GM19035 (cell line): ENCODE data around the gene MAPK10.
A peak's percentile ranks its signal among the peaks of the same experiment; 100 is the strongest.
"Not testable (repeated sequence)": the region's sequence is repeated elsewhere in the genome, so short reads cannot be mapped to it uniquely, and the experiment has no call there.

Experiments used
- ATAC-seq: cut with Tn5 transposase; IDR thresholded peaks from one replicate; pipeline ENCODE4 v1.9.1; 2021; ENCODE audit not compliant: unreplicated experiment

The MAPK10 gene

DNA sequence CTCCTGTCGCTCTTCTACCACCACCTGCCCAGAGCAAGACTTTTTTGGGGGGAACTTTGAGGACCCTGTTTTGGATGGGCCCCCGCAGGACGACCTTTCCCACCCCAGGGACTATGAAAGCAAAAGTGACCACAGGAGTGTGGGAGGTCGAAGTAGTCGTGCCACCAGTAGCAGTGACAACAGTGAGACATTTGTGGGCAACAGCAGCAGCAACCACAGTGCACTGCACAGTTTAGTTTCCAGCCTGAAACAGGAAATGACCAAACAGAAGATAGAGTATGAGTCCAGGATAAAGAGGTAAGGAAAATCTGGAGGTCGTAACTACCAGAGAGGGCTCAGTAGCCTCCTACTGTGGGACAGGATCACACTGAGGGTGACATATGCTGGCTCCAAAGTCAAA lies 364.5 kb downstream of the MAPK10 start:
- ATAC-seq, result no peak

GRCh38 chr4:85994576-85994975 lies 365.3 kb downstream of the MAPK10 start:
- ATAC-seq, result no peak

DNA sequence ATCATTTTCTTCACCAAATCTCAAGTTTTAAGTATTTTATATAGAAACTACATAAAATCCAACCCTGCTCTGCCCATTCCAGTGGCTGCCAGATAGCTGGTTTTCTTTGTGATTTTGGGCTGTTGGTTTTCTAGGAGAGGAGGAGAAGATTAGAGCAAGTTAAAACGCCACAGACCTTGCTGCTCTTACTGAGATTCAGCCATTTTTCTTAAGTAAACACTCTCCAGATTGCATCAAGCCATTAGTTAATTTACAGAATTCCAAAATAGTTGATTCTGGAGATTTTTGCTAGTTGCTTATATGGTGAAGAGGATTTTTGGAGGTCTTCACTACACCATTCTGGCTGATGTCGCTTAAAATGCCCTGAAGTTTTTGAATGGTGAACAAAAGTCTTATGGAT lies 366.2 kb downstream of the MAPK10 start:
- ATAC-seq, result no peak

DNA sequence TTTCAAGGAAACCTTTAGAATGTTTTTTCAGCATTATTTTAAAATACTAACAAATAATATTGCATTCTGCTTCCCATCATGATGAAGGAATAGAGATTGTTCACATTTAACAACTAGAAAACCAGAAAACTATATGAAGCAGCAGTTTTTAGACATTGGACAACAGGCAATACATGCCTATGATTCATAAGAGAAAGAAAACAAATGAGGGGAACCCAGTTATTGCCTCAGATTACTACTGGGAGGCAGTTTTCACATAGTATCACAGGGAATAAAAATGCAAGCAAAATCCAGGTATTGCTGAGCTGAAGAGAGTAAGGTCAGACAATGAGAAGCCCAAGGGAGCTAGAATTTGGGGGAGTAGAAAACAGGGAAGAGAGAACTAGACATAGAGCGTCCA lies 373.6 kb downstream of the MAPK10 start:
- ATAC-seq, result no peak

DNA sequence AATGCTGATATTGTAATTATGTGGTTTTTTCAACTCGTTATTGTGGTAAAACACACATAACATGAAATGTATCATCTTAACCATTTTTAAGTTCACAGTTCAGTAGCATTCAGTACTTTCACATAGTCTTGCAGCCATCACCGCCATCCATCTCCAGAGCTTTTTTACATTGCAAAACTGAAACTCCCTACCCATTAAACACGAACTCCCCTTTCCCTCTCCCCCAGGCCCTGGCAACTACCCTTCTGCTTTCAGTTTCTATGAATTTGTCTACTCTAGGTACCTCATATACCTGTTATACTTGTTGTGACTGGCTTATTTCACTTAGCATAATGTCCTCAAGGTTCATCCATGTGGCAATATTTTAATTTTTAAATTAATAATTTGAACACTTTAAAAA lies 380.6 kb downstream of the MAPK10 start:
- peak; percentile 70 for ATAC-seq

- ATAC-seq, result no peak
Measured at GRCh38 chr4:85970535-85970934, 389.3 kb downstream of the MAPK10 start.

DNA sequence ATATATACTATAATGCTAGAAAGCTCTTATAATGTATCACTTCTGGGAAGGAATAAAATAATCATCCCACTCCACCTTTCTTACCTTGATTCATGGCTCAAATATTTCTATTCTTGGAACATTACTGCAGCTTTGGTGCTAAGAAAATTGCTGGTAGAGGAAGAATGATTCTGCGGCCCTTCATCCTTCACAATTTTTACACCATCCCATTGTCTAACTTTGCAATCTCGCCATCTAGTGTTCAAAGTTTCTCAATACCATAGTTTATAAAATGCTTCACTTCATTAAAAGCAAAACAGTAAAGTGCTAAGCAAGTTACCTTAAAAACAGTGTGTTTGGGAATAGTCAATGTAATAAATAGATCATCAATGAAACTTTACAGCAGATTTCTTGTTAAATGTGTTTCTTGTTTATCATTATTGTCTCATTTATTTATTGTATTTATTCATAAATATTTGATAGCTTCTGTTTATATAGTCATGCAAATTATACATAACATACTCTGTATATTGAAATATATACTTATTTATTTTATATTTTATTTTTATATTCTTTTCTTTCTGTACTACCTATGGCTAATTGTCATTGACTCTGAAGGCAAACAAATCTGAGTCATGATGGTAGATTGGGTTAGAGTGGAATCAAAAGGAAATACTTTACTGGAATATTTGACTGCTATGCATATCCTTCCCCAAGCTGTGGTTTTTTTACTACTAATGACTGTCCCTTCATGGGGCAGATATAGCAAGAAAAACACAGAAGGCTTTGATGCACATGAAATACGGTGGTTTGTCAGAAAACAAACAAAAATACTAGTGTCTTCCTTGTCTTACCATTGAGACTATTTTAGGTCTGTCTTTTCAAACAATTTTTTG lies 390.7 kb downstream of the MAPK10 start:
- no peak for ATAC-seq

DNA sequence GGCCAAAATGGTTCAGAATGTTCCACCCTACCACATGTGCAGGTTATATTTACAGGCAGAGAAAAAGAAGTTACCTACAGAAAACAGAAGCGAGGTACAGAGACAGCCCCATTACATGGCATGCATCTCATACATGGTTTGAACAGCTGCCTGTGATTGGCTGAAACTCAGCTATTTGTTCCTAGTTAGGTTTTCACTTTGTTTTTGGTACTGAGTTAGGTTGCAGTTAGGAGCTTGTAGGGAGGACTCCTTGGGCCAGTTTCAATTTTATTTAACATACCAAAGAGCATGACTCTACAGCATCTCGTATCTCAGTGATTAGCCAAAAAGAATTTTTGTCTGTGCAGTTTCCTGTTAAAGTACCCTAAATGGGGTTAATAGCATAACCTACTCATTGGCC lies 392.0 kb downstream of the MAPK10 start:
- ATAC-seq, result no peak

- no peak for ATAC-seq
Measured at GRCh38 chr4:85966373-85966772, 393.5 kb downstream of the MAPK10 start.

DNA sequence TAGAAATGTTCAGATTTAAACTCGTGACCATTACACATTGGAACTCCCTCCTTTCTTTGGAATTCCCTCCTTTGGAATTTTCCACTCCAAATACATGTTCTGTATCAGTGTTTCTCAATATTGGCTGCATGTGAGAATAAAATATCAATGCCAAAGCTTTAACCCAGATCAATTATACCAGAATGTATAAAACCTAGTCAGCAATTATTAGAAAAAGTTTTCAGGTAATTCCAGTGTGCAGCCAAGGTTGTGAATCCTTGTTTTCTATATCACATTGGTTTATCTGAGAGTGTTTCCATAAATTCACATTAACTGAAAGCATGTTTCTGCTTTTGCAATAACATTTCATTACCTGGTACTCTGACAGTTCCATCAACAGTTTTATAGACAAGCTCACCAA lies 394.3 kb downstream of the MAPK10 start:
- ATAC-seq, result no peak

DNA sequence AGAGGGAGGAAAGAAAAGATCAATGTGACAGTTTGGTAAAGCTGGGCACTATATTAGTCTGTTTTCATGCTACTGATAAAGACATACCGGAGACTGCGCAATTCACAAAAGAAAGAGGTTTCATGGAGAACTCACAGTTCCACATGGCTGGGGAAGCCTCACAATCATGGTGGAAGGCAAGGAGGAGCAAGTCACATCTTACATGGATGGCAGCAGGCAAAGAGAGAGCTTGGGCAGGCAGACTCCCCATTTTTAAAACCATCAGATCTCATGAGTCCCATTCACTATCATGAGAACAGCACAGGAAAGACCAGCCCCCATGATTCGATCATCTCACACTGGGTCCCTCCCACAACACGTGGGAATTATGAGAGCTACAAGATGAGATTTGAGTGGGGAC lies 394.8 kb downstream of the MAPK10 start:
- not testable (repeated sequence) for ATAC-seq

- no peak for ATAC-seq
Measured at GRCh38 chr4:85964298-85964697, 395.6 kb downstream of the MAPK10 start.

DNA sequence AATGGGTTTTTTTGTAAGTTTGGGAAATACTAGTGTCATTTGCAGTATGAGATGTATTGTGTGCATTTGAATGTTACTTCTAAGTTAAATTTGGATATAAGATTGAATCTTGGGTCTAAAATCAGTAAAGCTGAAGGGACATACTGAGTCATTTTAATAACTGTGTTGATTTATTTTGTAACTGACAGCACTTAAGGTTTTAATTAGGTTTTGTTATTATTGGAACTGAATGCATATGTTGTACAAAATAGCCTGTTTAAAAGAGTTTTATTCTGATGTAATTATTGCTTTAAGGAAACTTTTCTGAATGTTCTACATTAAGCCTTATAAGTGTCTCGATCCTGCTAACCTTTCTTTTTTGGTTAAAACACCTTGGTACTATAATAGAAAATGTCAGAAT lies 396.6 kb downstream of the MAPK10 start:
- ATAC-seq, result no peak

- no peak for ATAC-seq
Measured at GRCh38 chr4:85961887-85962286, 398.0 kb downstream of the MAPK10 start.

- no peak for ATAC-seq
Measured at GRCh38 chr4:85956293-85956945, 403.4 kb downstream of the MAPK10 start.

DNA sequence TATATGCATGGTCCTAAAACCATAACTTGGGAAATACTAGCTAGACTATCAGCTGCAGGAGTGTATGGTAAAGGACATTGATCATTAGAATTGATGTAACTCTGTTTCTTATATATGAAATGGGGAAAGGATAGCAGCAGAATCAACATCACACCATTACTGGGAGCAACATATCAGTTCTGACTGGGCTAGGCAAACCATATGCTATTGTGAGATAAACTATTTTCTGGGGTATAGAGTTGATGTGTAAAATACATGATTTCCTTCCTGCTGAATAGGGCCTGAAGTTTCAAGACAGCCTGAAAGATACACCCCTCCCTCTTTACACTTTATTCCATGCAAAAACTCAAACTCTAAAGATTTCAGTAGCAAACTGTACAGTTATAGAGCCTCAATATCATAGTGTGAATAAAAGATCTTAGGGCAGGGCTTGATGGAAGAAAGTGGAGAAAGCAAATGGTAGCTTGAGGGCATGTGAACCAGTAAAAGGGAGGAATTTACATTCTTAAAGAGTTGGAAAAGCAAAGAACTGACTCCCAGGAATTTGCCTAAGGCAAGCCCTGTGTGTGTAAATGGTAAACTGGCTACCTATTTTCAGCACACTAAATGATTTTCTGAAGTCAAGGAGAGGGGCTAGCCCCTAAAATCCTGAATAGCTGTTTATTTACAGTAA lies 404.1 kb downstream of the MAPK10 start:
- ATAC-seq, result no peak

DNA sequence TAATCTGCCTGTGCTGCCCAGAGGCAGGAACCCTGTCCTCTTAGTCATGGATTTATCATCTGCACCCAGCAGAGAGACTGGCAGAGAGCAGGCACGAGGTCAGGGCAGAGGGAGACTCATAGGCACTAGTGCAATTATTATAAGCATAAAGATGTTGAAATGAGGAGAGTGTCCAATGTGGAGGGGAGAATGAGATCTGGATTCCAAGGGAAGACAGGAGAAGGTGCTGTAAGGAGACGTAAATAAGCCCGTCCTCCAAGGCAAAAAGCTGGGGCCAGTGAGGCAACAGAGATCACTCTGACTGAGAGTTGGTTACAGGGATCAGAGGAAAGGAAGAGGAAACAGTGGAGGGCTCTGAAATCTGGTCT lies 406.2 kb downstream of the MAPK10 start:
- no peak for ATAC-seq

DNA sequence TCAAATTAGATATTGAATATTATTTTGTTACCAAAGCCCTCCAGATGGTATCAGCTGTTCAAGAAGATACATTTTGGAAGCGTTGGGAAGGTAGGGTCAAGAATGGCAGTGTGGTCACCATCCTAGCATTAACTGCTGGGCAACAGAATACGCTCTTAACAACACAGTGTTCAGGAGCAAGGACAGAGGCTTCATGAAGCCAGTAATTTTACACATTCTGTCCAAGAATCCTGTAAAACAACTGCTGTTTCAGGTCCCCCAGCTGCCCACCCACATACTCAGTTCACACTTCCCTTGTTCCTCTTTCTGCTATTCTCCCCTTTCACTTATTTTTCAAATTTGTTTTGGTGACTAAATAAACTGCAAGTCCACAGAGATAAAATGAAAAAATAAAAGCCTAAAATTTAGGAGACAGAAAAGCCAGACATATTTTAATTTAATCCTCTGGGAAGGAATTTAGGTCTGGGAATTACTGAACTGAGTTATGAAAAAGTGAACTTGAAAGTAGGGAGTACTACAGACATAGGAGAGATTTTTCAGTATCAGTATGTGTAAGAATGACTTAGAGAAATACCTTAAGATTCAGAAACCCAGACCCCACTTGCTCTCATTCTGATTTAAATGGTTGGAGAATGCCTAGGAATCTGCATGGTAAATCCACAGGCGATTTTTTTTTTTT lies 406.7 kb downstream of the MAPK10 start:
- no peak for ATAC-seq

DNA sequence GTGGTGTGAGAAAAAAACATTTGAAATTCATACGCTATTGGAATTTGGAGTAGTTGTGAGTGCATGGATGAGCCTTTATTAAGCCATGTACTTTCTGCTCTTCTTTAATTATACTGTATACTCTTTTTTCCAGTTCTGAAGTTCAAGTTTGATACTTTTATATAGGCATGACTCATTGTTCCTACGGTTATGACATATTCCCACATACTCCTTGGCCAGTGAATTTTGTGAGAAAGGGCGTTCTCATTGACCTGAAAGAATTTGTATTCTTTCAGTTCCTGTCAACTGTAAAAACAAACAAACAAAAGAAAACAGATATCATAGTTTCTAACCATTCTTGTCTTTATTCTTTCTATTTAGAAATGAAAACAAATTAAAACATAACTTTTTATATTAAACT lies 407.3 kb downstream of the MAPK10 start:
- ATAC-seq, result no peak

DNA sequence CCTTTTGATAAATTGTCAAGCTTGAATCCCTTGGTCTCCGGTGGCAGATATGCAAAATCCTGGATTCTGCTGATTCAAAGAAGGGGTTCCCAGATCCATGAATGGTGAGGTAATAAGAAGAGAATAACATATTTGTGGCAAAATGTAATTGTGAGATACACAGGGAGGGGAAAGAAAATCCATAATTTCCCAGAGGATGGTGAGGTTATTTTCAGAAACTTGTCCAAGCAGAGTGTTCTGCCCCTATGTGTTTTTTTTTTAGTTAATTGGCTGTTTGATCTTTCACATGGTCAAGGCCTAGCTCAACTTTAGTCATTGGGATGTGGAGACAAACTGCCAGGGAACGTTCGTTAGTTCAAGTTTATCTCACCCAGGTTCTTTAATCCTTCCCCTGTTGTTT lies 408.8 kb downstream of the MAPK10 start:
- ATAC-seq, result no peak

- no peak for ATAC-seq
Measured at GRCh38 chr4:85946821-85947220, 413.0 kb downstream of the MAPK10 start.

- no peak for ATAC-seq
Measured at GRCh38 chr4:85942107-85942506, 417.7 kb downstream of the MAPK10 start.
